A673 (cell line): Measurements from ENCODE around the gene ACP2. TPM values are rescaled to one million over a fixed set of nuclear protein-coding genes. Genes with fewer than 3 reads are reported as not detected.

Source experiments
- BruUV-seq: library from RNA; stranded (reverse); fragments of 400-500 nt; replicated peaks from 2 replicates; lab custom pipeline; 2021; lab: Mats Ljungman, UMichigan
- CTCF ChIA-PET: fragments of 300-600 bp; sonication (Branson Sonifier 250); formaldehyde crosslinking; loops from one replicate; lab custom pipeline; 2022; ENCODE audit warnings: antibody characterized with exemption; lab: Charles Lee
- POLR2A ChIA-PET: fragments of 300-600 bp; sonication (Branson Sonifier 250); formaldehyde crosslinking; loops from one replicate; lab custom pipeline; 2022; ENCODE audit warnings: antibody characterized with exemption; ENCODE audit not compliant: low non-redundant PET; lab: Charles Lee
- DNase-seq: peaks from one replicate; pipeline ENCODE4 v3.0.0-alpha.2; 2015; ENCODE audit warnings: low spot score
- H3K27ac ChIP-seq: fragments of 200-600 bp; sonication (generic); 2 replicates; pipeline ENCODE4 v1.5.1; 2016; ENCODE audit warnings: mixed run types, low read depth, mild to moderate bottlenecking, mixed read lengths, antibody characterized with exemption, low read length; ENCODE audit not compliant: poor library complexity, severe bottlenecking
- H3K27me3 ChIP-seq: fragments of 200-600 bp; sonication (generic); replicated peaks from 2 replicates; pipeline ENCODE4 v1.6.1; 2017; ENCODE audit warnings: mixed run types, low read depth, mild to moderate bottlenecking, mixed read lengths, antibody characterized with exemption, low read length; ENCODE audit not compliant: insufficient read depth, poor library complexity
- H3K36me3 ChIP-seq: fragments of 200-600 bp; sonication (generic); 2 replicates; pipeline ENCODE4 v1.6.1; 2016; ENCODE audit warnings: mixed run types, mild to moderate bottlenecking, mixed read lengths, antibody characterized with exemption, low read length; ENCODE audit not compliant: insufficient read depth, poor library complexity, severe bottlenecking
- H3K4me1 ChIP-seq: fragments of 200-600 bp; sonication (generic); 2 replicates; pipeline ENCODE4 v1.6.1; 2017; ENCODE audit warnings: mixed run types, mild to moderate bottlenecking, mixed read lengths, antibody characterized with exemption, low read length; ENCODE audit not compliant: insufficient read depth, poor library complexity, severe bottlenecking
- H3K4me3 ChIP-seq: fragments of 200-600 bp; sonication (generic); 2 replicates; pipeline ENCODE4 v1.5.1; 2016; ENCODE audit warnings: low read depth, mixed run types, mild to moderate bottlenecking, mixed read lengths, low read length; ENCODE audit not compliant: poor library complexity, severe bottlenecking
- H3K9me3 ChIP-seq: fragments of 200-600 bp; sonication (generic); 2 replicates; pipeline ENCODE4 v1.6.1; 2016; ENCODE audit warnings: mixed run types, low read depth, mild to moderate bottlenecking, mixed read lengths, antibody characterized with exemption, low read length; ENCODE audit not compliant: poor library complexity, severe bottlenecking
- EZH2 ChIP-seq: fragments of 200-600 bp; sonication (generic); IDR thresholded peaks from 2 replicates; pipeline ENCODE4 v1.6.1; 2017; ENCODE audit warnings: borderline replicate concordance, low read depth, mild to moderate bottlenecking, mixed read lengths, antibody characterized with exemption, low read length; ENCODE audit not compliant: poor library complexity, severe bottlenecking
- intact Hi-C: fragments of 100-400 bp; cut with micrococcal nuclease; formaldehyde crosslinking; loops from one replicate; pipeline ENCODE4 v1.10.0; 2022; ENCODE audit not compliant: unreplicated experiment
- total RNA-seq: library from RNA; stranded (reverse); gene quantifications from 2 replicates; pipeline ENCODE4 v1.2.3, GENCODE V29; 2021
- TF ChIP-seq, protein P1 (sequence below): fragments of 300-800, 200-600 bp; sonication (generic); conservative IDR thresholded peaks from 2 replicates; pipeline ENCODE4 v1.5.1; 2017; ENCODE audit warnings: low read depth, mild to moderate bottlenecking, antibody characterized with exemption, low read length, moderate library complexity, mixed read lengths

ACP2 gene
- total RNA-seq, 1 experiment from 2014 or later, result 63.3 TPM

DNA sequence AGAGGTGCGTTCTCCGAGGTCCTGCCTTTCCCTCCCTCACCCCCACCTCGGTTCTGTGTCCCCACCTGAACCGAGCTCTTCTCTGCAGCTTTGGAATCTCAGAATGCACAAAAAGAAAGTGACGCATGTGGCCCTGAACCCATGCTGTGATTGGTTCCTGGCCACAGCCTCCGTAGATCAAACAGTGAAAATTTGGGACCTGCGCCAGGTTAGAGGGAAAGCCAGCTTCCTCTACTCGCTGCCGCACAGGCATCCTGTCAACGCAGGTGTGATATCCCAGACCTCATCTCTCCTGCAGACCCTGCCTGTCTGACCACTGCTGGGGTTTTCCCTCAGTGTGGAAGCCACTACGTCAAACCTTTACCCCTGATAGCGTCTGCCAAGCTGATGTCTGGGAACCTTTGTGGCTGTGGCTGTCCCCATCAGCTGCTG, 13.9 kb downstream of the ACP2 start:
- H3K4me3 ChIP-seq, result no peak overlapping the region
- intact Hi-C loops, result no loop called here
- no peak overlapping the region for H3K27ac ChIP-seq
- CTCF ChIA-PET, result interaction anchor here (1.0 to 1.9 kb wide), 3 partner anchors 25 to 121 kb away, joined by 3 to 8 read pairs (median 7); no protein-coding TSS in a partner anchor
- no peaks in the 10 kb centered on the region for H3K9me3 ChIP-seq
- POLR2A ChIA-PET, result no interaction called here
- peaks cover 33% of the 10 kb centered on the region for H3K36me3 ChIP-seq
- H3K4me1 ChIP-seq, result peaks cover 14% of the 10 kb centered on the region
- TF ChIP-seq EZH2, result no peak
- no TSS peak for BruUV-seq
- no peak for DNase-seq
- H3K27me3 ChIP-seq, result no peaks in the 10 kb centered on the region

DNA sequence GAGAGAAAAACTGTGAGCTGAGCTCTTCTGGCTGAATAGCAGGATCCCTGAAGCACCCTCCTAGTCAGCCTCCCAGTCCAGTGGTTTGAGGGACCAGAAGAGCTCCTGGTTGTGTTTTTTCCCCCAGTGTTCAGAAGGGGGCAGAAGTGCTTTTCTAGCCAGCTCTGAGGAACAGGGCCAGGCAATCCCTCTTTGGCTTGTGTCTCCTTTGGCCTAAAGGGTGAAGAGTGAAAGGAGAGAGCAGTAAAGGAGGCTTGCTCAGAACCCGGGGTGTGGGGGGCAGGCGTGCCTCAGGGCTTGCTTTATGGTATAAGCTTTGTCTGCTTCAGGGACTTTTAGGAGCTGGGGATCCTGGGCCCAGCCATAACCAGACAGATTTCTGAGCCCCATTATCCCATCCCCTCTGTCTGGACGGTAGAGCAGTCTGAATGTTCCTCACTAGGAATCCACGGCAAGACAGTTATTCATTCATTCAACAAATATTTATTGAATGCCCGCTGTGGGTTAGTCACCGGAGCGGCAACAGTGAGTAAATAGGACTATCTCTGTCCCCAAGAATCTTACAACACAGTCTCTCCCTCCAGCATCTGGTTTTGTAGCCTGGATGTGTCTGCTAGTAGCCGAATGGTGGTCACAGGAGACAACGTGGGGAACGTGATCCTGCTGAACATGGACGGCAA, 14.5 kb downstream of the ACP2 start:
- CTCF ChIA-PET, result interaction anchor here (0.6 to 1.9 kb wide), 5 partner anchors 26 to 406 kb away, joined by 3 to 8 read pairs (median 3); no protein-coding TSS in a partner anchor
- Histone ChIP-seq H3K9me3 (no peaks in the 10 kb centered on the region), H3K27me3 (no peaks in the 10 kb centered on the region), H3K4me1 (peaks cover 14% of the 10 kb centered on the region), H3K4me3 (no peak overlapping the region), H3K36me3 (peaks cover 31% of the 10 kb centered on the region), H3K27ac (no peak overlapping the region)
- no TSS peak for BruUV-seq
- POLR2A ChIA-PET, result no interaction called here
- DNase-seq, result peak; percentile 75
- TF ChIP-seq EZH2, result no peak
- TF ChIP-seq, protein P1, sequence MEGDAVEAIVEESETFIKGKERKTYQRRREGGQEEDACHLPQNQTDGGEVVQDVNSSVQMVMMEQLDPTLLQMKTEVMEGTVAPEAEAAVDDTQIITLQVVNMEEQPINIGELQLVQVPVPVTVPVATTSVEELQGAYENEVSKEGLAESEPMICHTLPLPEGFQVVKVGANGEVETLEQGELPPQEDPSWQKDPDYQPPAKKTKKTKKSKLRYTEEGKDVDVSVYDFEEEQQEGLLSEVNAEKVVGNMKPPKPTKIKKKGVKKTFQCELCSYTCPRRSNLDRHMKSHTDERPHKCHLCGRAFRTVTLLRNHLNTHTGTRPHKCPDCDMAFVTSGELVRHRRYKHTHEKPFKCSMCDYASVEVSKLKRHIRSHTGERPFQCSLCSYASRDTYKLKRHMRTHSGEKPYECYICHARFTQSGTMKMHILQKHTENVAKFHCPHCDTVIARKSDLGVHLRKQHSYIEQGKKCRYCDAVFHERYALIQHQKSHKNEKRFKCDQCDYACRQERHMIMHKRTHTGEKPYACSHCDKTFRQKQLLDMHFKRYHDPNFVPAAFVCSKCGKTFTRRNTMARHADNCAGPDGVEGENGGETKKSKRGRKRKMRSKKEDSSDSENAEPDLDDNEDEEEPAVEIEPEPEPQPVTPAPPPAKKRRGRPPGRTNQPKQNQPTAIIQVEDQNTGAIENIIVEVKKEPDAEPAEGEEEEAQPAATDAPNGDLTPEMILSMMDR, result peak; percentile 60
- intact Hi-C loops, result no loop called here

DNA sequence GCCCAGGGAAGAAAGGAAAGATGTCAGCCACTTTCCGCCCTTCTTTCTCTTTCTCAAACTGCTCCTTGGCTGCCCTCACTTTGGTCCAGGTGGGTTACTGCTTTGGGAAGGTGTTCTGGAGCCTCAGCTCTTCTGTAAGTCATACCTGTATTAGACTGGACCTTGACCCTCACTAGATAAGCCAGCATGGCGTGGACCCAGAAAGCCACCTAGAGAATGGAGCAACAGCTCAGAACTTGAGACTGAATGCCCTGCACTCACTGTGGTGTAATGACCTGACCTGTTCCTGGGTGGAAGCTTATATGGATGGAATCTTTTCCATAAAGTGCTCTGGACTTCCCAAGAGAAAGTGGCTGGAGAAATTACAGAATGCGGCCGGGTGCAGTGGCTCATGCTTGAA, 15.6 kb downstream of the ACP2 start:
- H3K4me1 ChIP-seq, result peaks cover 14% of the 10 kb centered on the region
- DNase-seq, result no peak
- H3K27me3 ChIP-seq, result no peaks in the 10 kb centered on the region
- H3K27ac ChIP-seq, result no peak overlapping the region
- ChIA-PET CTCF (interaction anchor here (0.5 to 0.9 kb wide), 2 partner anchors 19 to 54 kb away, joined by 4 read pairs; no protein-coding TSS in a partner anchor), POLR2A (no interaction called here)
- intact Hi-C loops, result no loop called here
- H3K4me3 ChIP-seq, result no peak overlapping the region
- peaks cover 21% of the 10 kb centered on the region for H3K36me3 ChIP-seq
- TF ChIP-seq, protein P1, result no peak
- TF ChIP-seq EZH2, result no peak
- no peaks in the 10 kb centered on the region for H3K9me3 ChIP-seq
- no TSS peak for BruUV-seq

DNA sequence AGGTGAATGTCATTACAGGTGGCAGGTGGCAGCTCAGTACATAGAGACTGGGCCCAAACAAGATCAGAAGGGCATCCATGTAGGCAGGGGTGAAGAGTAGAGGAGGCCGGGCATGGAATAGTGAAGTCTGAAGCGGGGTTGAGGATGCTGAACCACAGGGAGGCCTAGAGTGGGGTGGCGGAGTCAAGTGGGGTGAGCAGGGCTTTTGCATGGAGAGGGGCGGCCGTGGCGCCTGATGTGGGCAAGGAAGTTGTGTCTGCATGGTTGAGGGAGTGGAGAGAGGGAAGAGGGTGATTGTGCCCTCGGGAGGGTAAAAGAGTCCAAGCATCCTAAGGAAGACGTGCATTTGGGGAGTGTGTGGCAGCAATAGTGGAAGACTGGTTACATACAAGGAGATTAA, 19.5 kb downstream of the ACP2 start:
- H3K27me3 ChIP-seq, result no peaks in the 10 kb centered on the region
- no peaks in the 10 kb centered on the region for H3K4me1 ChIP-seq
- TF ChIP-seq, protein P1, result no peak
- no peak for TF ChIP-seq EZH2
- ChIA-PET POLR2A (no interaction called here), CTCF (no interaction called here)
- intact Hi-C loops, result no loop called here
- no peak overlapping the region for H3K4me3 ChIP-seq
- DNase-seq, result no peak
- H3K27ac ChIP-seq, result no peak overlapping the region
- no peaks in the 10 kb centered on the region for H3K9me3 ChIP-seq
- no TSS peak for BruUV-seq
- H3K36me3 ChIP-seq, result peaks cover 32% of the 10 kb centered on the region
